Nephron (organoid): ENCODE results near the gene SMYD3.
A peak's percentile ranks its signal among the peaks of the same experiment; 100 is the strongest.

Experiments
- H3K27ac Mint-ChIP-seq, 3 experiments: 2 replicates each; pipeline ENCODE4 v1.8.0; 2020; ENCODE audit warnings: mixed read lengths in 3 of 3, mild to moderate bottlenecking in 2 of 3, moderate library complexity in 1 of 3
- H3K27me3 Mint-ChIP-seq: 2 replicates; pipeline ENCODE4 v1.8.0; 2021; ENCODE audit warnings: low read depth, mild to moderate bottlenecking, moderate library complexity, mixed read lengths
- H3K36me3 Mint-ChIP-seq: 2 replicates; pipeline ENCODE4 v1.8.0; 2020; ENCODE audit warnings: low read depth, mixed read lengths
- H3K4me1 Mint-ChIP-seq: 2 replicates; pipeline ENCODE4 v1.8.0; 2020; ENCODE audit warnings: mixed read lengths
- H3K4me3 Mint-ChIP-seq, 3 experiments: 2 replicates each; pipeline ENCODE4 v1.8.0; 2020; ENCODE audit warnings: mild to moderate bottlenecking in 3 of 3, mixed read lengths in 3 of 3, moderate library complexity in 2 of 3
- H3K9me3 Mint-ChIP-seq: 2 replicates; pipeline ENCODE4 v1.8.0; 2020; ENCODE audit warnings: mixed read lengths
- TF ChIP-seq, protein P1 (sequence below), 3 experiments: fragments of 200-600 bp; sonication (generic); IDR thresholded peaks; one replicate each; pipeline ENCODE4 v1.5.0; 2021; ENCODE audit warnings: antibody characterized with exemption in 3 of 3; ENCODE audit not compliant: unreplicated experiment in 3 of 3

SMYD3 gene

DNA sequence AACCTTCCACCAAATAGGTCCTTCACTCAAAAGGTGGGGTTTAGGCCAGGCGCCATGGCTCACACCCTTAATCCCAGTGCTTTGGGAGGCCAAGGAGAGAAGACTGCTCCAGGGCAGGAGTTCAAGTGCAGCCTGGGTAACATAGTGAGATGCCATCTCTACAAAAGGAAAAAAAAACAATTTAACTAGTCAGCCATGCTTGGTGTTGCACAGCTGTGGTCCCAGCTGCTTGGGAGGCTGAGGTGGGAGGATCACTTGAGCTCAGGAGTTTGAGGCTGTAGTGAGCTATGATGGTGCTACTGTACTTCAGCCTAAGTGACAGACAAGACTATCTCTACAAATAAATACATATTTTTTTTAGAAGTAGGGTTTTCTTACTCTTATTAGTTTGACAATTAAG, 734.8 kb downstream of the SMYD3 start:
- peak overlapping the region in 2 of 3 experiments; percentile 83 to 89 for H3K27ac Mint-ChIP-seq
- H3K27me3 Mint-ChIP-seq, result peaks cover 3% of the 10 kb centered on the region
- H3K9me3 Mint-ChIP-seq, result no peaks in the 10 kb centered on the region
- TF ChIP-seq, protein P1, sequence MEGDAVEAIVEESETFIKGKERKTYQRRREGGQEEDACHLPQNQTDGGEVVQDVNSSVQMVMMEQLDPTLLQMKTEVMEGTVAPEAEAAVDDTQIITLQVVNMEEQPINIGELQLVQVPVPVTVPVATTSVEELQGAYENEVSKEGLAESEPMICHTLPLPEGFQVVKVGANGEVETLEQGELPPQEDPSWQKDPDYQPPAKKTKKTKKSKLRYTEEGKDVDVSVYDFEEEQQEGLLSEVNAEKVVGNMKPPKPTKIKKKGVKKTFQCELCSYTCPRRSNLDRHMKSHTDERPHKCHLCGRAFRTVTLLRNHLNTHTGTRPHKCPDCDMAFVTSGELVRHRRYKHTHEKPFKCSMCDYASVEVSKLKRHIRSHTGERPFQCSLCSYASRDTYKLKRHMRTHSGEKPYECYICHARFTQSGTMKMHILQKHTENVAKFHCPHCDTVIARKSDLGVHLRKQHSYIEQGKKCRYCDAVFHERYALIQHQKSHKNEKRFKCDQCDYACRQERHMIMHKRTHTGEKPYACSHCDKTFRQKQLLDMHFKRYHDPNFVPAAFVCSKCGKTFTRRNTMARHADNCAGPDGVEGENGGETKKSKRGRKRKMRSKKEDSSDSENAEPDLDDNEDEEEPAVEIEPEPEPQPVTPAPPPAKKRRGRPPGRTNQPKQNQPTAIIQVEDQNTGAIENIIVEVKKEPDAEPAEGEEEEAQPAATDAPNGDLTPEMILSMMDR (IDR thresholded peaks at IDR 0.05; ENCODE audit: unreplicated experiment in 3 of 3), result no peak
- peaks cover 12% of the 10 kb centered on the region for H3K36me3 Mint-ChIP-seq
- peaks cover 44% of the 10 kb centered on the region for H3K4me1 Mint-ChIP-seq
- H3K4me3 Mint-ChIP-seq, result no peak overlapping the region

DNA sequence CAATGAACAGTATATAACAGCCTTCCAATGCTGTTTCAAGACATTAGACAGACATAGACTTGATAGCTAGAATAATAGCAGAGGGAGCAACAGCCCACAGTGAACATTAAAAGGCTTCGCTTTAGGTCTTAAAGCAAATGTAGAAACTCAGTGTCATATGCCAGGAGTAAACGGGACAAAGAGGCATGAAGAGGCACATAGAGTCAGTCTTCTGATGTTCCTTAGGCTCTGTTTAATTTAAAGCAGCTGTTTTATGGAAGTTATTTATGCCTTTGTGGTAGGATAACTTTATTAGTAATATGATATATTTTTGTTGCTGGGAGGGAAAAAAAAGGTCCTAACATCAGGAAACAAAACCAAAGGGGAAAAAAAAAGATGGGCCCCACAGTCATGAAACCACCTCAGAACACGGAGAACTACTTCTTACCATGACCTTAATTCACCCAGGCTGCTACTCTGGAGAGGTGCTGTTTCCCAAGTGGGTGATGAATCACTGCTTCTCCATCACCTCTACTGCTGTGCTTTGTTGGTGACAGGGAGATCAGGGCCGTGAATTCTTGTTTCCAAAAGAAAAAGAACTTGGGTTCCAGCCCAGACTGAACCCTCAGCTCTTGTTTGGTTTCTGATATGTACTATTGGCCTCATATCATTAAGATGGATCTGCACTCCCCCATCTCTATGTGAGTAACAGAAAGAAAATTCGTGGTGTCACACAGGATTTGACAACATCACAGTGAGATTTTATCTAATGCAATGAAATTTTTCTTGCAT, 735.4 kb downstream of the SMYD3 start:
- Mint-ChIP-seq H3K4me1 (peaks cover 41% of the 10 kb centered on the region), H3K36me3 (peaks cover 14% of the 10 kb centered on the region), H3K4me3 (no peak overlapping the region), H3K27ac (peak overlapping the region; percentile 9 to 89 (median 83)), H3K9me3 (no peaks in the 10 kb centered on the region), H3K27me3 (peaks cover 5% of the 10 kb centered on the region)
- TF ChIP-seq, protein P1 (IDR thresholded peaks at IDR 0.05; ENCODE audit: unreplicated experiment in 3 of 3), result no peak

DNA sequence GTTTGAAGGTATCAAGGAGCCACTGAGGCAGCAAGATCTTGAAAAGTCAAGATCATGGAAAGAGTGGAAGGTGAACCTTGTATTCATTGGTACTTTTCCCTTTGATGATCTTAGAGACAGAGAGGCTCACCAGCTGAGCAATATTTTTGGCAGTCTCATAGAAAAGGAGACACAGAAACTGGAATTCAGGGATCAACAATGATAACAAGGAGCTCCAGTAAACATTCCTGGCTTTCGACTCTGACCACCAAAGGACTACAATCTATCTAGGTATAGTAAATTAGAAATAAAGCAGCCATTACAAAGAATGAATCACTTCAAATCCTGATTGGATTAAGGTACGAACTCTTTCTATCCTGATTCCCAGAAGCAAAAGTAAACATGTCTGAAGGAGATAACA, 736.9 kb downstream of the SMYD3 start:
- Mint-ChIP-seq H3K4me3 (no peak overlapping the region), H3K4me1 (peaks cover 40% of the 10 kb centered on the region), H3K9me3 (no peaks in the 10 kb centered on the region), H3K36me3 (peaks cover 14% of the 10 kb centered on the region), H3K27ac (no peak overlapping the region), H3K27me3 (peaks cover 5% of the 10 kb centered on the region)
- TF ChIP-seq, protein P1 (IDR thresholded peaks at IDR 0.05; ENCODE audit: unreplicated experiment in 3 of 3), result no peak

DNA sequence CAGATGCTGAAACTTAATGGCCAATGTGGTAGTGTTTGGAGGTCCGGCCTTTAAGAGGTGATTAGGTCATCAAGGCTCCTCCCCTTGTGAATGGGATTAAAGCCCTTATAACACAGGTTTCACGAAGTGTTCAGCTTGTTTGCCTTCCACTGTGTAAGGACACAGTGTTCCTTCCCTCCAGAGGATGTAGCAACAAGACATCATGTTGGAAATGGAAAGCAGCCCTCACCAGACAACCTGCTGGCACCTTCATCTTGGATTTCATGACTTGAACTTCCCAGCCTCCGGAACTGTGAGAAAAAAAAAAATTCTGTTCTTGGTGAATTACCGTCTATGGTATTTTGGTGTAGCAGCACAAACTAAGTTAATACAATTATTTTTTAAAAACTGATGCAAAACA, 738.5 kb downstream of the SMYD3 start:
- TF ChIP-seq, protein P1 (IDR thresholded peaks at IDR 0.05; ENCODE audit: unreplicated experiment in 3 of 3), result no peak
- Mint-ChIP-seq H3K27ac (no peak overlapping the region), H3K9me3 (no peaks in the 10 kb centered on the region), H3K4me1 (peaks cover 33% of the 10 kb centered on the region), H3K36me3 (peaks cover 14% of the 10 kb centered on the region), H3K4me3 (no peak overlapping the region), H3K27me3 (peaks cover 5% of the 10 kb centered on the region)

DNA sequence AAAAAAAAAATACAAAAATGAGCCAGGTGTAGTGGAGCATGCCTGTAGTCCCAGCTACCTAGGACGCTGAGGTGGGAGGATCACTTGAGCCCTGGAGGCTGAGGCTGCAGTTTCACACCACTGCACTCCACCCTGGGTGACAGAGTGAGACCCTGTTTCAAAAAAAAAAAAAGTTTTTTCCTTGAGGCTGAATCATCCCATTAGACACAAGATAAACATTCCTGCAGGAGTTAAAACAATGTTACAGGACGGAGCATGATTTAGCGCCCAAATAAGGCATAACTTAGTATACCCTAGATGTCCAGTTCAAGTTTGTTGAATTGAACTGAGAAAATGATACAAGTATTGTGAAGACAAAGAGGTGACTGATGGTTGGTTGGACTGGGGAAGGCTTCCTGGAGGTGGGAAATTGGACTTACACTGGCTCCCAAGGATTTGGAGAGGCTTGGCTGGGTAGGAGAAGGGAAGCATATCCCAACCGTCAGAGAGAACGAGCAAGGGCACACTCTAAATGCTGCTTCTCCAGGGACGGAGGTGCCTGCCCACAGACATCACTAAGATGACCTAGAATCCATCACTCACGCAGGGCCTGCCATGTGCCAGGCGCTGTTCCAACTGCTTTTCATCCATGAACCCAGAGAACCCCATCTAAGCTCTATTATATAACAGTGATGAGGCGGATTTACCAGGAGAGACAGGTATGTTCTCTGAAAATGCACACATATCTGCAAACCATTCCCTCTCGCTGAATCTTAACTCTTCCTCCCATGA, 741.7 kb downstream of the SMYD3 start:
- H3K27me3 Mint-ChIP-seq, result peaks cover 5% of the 10 kb centered on the region
- peaks cover 14% of the 10 kb centered on the region for H3K36me3 Mint-ChIP-seq
- no peaks in the 10 kb centered on the region for H3K9me3 Mint-ChIP-seq
- H3K4me3 Mint-ChIP-seq, result no peak overlapping the region
- H3K4me1 Mint-ChIP-seq, result peaks cover 18% of the 10 kb centered on the region
- H3K27ac Mint-ChIP-seq, result peak overlapping the region; percentile 39 to 87 (median 44)
- TF ChIP-seq, protein P1 (IDR thresholded peaks at IDR 0.05; ENCODE audit: unreplicated experiment in 3 of 3), result no peak
